MG63 (cell line): ENCODE measurements around the gene RNF43. TPM values are rescaled to one million over a fixed set of nuclear protein-coding genes. Genes with fewer than 3 reads are reported as not detected.

Source experiments
- DNase-seq: peaks from one replicate; pipeline ENCODE4 v3.0.0-alpha.2; 2020
- H3K27me3 ChIP-seq: fragments of 250-450 bp; sonication (Bioruptor Pico); 2 replicates; pipeline ENCODE4 v1.5.1; 2020; ENCODE audit warnings: mild to moderate bottlenecking, moderate library complexity
- H3K36me3 ChIP-seq: fragments of 250-450 bp; sonication (Bioruptor Pico); 2 replicates; pipeline ENCODE4 v1.5.1; 2020; ENCODE audit warnings: mild to moderate bottlenecking, moderate library complexity
- H3K4me3 ChIP-seq: fragments of 250-450 bp; sonication (Bioruptor Pico); 2 replicates; pipeline ENCODE4 v1.5.1; 2020; ENCODE audit warnings: mild to moderate bottlenecking, moderate library complexity
- H3K9me3 ChIP-seq: fragments of 250-450 bp; sonication (Bioruptor Pico); 2 replicates; pipeline ENCODE4 v1.5.1; 2020; ENCODE audit warnings: mild to moderate bottlenecking, moderate library complexity
- total RNA-seq: library from RNA; depleted of rRNA; stranded (reverse); fragments of >200 nt; shearing (Covaris generic); gene quantifications from 2 replicates; pipeline ENCODE4 v1.2.3, GENCODE V29; 2014; ENCODE audit warnings: low replicate concordance; rRNA removed

The RNF43 gene
- not detected in 2 replicates for total RNA-seq

GRCh38 chr17:58417300-58418092, at the start of gene RNF43:
TSS of gene RNF43 (minus strand) at chr17:58417534. CDS start at chr17:58415577, 1,957 bp downstream.
- H3K4me3 ChIP-seq = peak within 1 kb of the TSS; percentile 28
- H3K27me3 ChIP-seq = peaks cover 46% of the 10 kb centered on the region
- H3K36me3 ChIP-seq = no peaks in the 10 kb centered on the region
- DNase-seq = peak; percentile 84
- H3K9me3 ChIP-seq = no peaks in the 10 kb centered on the region

- Histone ChIP-seq H3K4me3 (no peak overlapping the region), H3K27me3 (peaks cover 5% of the 10 kb centered on the region)
Observed at GRCh38 chr17:58455491-58455890, 38.2 kb upstream of the RNF43 start.

GRCh38 chr17:58452738-58453137, 35.4 kb upstream of the RNF43 start:
- H3K4me3 ChIP-seq = no peak overlapping the region
- H3K27me3 ChIP-seq = peaks cover 5% of the 10 kb centered on the region
- DNase-seq = peak; percentile 46
- no peaks in the 10 kb centered on the region for H3K9me3 ChIP-seq
- H3K36me3 ChIP-seq = no peaks in the 10 kb centered on the region

More at GRCh38 chr17:58455491-58455890, 38.2 kb upstream of the RNF43 start:
- Histone ChIP-seq H3K36me3 (no peaks in the 10 kb centered on the region), H3K9me3 (no peaks in the 10 kb centered on the region)
- no peak for DNase-seq

GRCh38 chr17:58447039-58447975, 30.0 kb upstream of the RNF43 start:
- Histone ChIP-seq H3K4me3 (no peak overlapping the region), H3K27me3 (peaks cover 8% of the 10 kb centered on the region; the same call in 1 of the 2 replicates), H3K36me3 (no peaks in the 10 kb centered on the region), H3K9me3 (no peaks in the 10 kb centered on the region)
- peak; percentile 69 for DNase-seq

- H3K4me3 ChIP-seq = no peak overlapping the region
- peaks cover 6% of the 10 kb centered on the region; the same call in 1 of the 2 replicates for H3K27me3 ChIP-seq
- H3K36me3 ChIP-seq = no peaks in the 10 kb centered on the region
- DNase-seq = no peak
- H3K9me3 ChIP-seq = no peaks in the 10 kb centered on the region
Observed at GRCh38 chr17:58446086-58446485, 28.8 kb upstream of the RNF43 start.

GRCh38 chr17:58436805-58437239, 19.5 kb upstream of the RNF43 start:
- no peak for DNase-seq
- H3K9me3 ChIP-seq = no peaks in the 10 kb centered on the region
- H3K4me3 ChIP-seq = no peak overlapping the region

GRCh38 chr17:58436245-58436644, 18.9 kb upstream of the RNF43 start:
- Histone ChIP-seq H3K36me3 (no peaks in the 10 kb centered on the region), H3K27me3 (peaks cover 16% of the 10 kb centered on the region; the same call in 1 of the 2 replicates), H3K9me3 (no peaks in the 10 kb centered on the region), H3K4me3 (no peak overlapping the region)
- no peak for DNase-seq

More at GRCh38 chr17:58436805-58437239, 19.5 kb upstream of the RNF43 start:
- Histone ChIP-seq H3K36me3 (no peaks in the 10 kb centered on the region), H3K27me3 (peaks cover 12% of the 10 kb centered on the region; the same call in 1 of the 2 replicates)

GRCh38 chr17:58432806-58433573, 15.7 kb upstream of the RNF43 start:
- no peaks in the 10 kb centered on the region for H3K36me3 ChIP-seq
- peaks cover 11% of the 10 kb centered on the region; the same call in 1 of the 2 replicates for H3K27me3 ChIP-seq
- H3K9me3 ChIP-seq = no peaks in the 10 kb centered on the region
- H3K4me3 ChIP-seq = no peak overlapping the region
- no peak for DNase-seq

- Histone ChIP-seq H3K36me3 (no peaks in the 10 kb centered on the region), H3K9me3 (no peaks in the 10 kb centered on the region), H3K27me3 (peaks cover 4% of the 10 kb centered on the region; the same call in 1 of the 2 replicates), H3K4me3 (no peak overlapping the region)
- DNase-seq = no peak
Observed at GRCh38 chr17:58427807-58428206, 10.5 kb upstream of the RNF43 start.

- Histone ChIP-seq H3K4me3 (no peak overlapping the region), H3K27me3 (peaks cover 35% of the 10 kb centered on the region), H3K9me3 (no peaks in the 10 kb centered on the region), H3K36me3 (no peaks in the 10 kb centered on the region)
- DNase-seq = no peak
Observed at GRCh38 chr17:58421711-58422110, 4.4 kb upstream of the RNF43 start.

- H3K9me3 ChIP-seq = no peaks in the 10 kb centered on the region
- no peaks in the 10 kb centered on the region for H3K36me3 ChIP-seq
- H3K27me3 ChIP-seq = peaks cover 35% of the 10 kb centered on the region
- H3K4me3 ChIP-seq = no peak overlapping the region
- DNase-seq = no peak
Observed at GRCh38 chr17:58420827-58421226, 3.5 kb upstream of the RNF43 start.

GRCh38 chr17:58416937-58417299, 416 bp downstream of the RNF43 start:
- Histone ChIP-seq H3K4me3 (no peak overlapping the region), H3K36me3 (no peaks in the 10 kb centered on the region), H3K27me3 (peaks cover 51% of the 10 kb centered on the region), H3K9me3 (no peaks in the 10 kb centered on the region)
- DNase-seq = no peak

- DNase-seq = no peak
- no peaks in the 10 kb centered on the region for H3K36me3 ChIP-seq
- H3K4me3 ChIP-seq = no peak overlapping the region
- peaks cover 46% of the 10 kb centered on the region for H3K27me3 ChIP-seq
- no peaks in the 10 kb centered on the region for H3K9me3 ChIP-seq
Observed at GRCh38 chr17:58416396-58416795, 938 bp downstream of the RNF43 start.

- Histone ChIP-seq H3K4me3 (no peak overlapping the region), H3K9me3 (no peaks in the 10 kb centered on the region), H3K27me3 (peaks cover 39% of the 10 kb centered on the region), H3K36me3 (no peaks in the 10 kb centered on the region)
- no peak for DNase-seq
Observed at GRCh38 chr17:58415371-58416055, 1.8 kb downstream of the RNF43 start.

- no peak for DNase-seq
- no peaks in the 10 kb centered on the region for H3K9me3 ChIP-seq
Observed at GRCh38 chr17:58414596-58414997, 2.7 kb downstream of the RNF43 start.

GRCh38 chr17:58413684-58414083, 3.6 kb downstream of the RNF43 start:
- Histone ChIP-seq H3K4me3 (no peak overlapping the region), H3K9me3 (no peaks in the 10 kb centered on the region), H3K27me3 (peaks cover 30% of the 10 kb centered on the region), H3K36me3 (no peaks in the 10 kb centered on the region)
- no peak for DNase-seq

More at GRCh38 chr17:58414596-58414997, 2.7 kb downstream of the RNF43 start:
- H3K27me3 ChIP-seq = peaks cover 30% of the 10 kb centered on the region
- no peaks in the 10 kb centered on the region for H3K36me3 ChIP-seq
- no peak overlapping the region for H3K4me3 ChIP-seq
